ENCODE measurements around the gene MTMR2. TPM values are rescaled to one million over a fixed set of nuclear protein-coding genes. Genes with fewer than 3 reads are reported as not detected.
"Not testable (repeated sequence)": the region's sequence is repeated elsewhere in the genome, so short reads cannot be mapped to it uniquely, and the experiment has no call there.

The MTMR2 gene
- total RNA-seq, 2 experiments from 2014 or later, result 36.9 to 37.8 TPM

DNA sequence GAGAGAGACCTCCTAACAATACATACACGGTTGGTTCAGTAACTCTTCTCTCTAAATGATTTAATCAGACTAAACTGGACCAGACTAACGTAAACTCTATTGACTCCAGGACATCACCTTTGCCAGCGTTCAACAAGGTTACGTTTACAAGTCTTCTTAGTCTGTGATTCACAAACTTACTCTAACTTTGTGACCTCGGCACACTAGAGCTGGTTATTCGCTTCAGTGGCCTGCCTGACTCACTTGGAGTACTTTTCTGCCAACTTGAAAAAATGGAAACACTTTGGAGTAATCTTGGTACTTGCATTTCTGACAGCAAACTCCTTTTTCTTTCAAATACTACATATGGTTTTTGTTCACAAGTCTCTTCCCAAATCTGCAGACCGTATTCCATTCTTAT lies 26.2 kb downstream of the MTMR2 start:
- intact Hi-C loops (cut with micrococcal nuclease), result no loop called here
- Mint-ChIP-seq H3K36me3 (peaks cover 2% of the 10 kb centered on the region), H3K9me3 (no peaks in the 10 kb centered on the region), H3K27me3 (no peaks in the 10 kb centered on the region), H3K27ac (no peak overlapping the region), H3K4me1 (ENCODE audit: low read depth) (no peaks in the 10 kb centered on the region), H3K4me3 (no peak overlapping the region)
- DNase-seq, result no peak
- CTCF ChIA-PET, result no interaction called here
- POLR2A ChIA-PET, result no interaction called here

GRCh38 chr11:95895815-95896214 lies 28.1 kb downstream of the MTMR2 start:
- H3K4me1 Mint-ChIP-seq (ENCODE audit: low read depth), result no peaks in the 10 kb centered on the region
- CTCF ChIA-PET, result interaction anchor here (1.1 kb wide), 1 partner anchor 39 kb away, joined by 3 read pairs; no protein-coding TSS in a partner anchor
- POLR2A ChIA-PET, result no interaction called here
- no peaks in the 10 kb centered on the region for H3K27me3 Mint-ChIP-seq
- DNase-seq, result no peak
- H3K36me3 Mint-ChIP-seq, result peaks cover 2% of the 10 kb centered on the region
- H3K9me3 Mint-ChIP-seq, result no peaks in the 10 kb centered on the region
- no peak overlapping the region for H3K4me3 Mint-ChIP-seq
- no peak overlapping the region for H3K27ac Mint-ChIP-seq
- intact Hi-C loops (cut with micrococcal nuclease), result no loop called here

DNA sequence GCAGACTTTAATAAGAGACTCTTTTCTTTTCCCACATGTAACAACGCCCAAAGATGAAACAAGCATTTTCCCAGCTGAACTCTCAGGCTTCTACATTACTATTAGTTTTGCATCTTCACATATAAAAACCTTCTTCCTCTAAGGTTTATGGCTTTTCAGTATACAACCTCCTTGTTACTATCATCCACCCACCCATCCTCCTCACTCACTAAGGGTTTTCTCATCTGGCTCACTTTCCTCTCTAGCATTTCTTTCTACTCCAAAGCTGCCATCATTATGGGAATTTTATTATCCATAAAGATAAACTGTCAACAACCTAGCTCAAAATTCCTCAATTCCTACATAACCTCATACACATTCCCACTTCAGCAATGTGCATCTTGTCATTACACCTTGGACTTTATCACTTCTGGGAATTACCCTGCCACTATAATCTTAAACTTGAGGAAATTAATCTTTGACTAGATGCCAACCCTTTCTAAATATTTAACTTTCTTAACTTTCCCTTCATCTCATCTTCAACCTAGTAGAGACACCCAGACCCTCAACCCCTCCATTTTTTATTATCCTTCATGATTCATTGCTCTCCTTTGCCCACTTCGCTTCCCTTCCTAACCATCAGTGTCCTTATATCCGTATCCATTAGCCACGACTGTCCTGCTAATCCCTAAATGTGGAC lies 30.9 kb downstream of the MTMR2 start:
- Mint-ChIP-seq H3K27me3 (no peaks in the 10 kb centered on the region), H3K9me3 (no peaks in the 10 kb centered on the region), H3K4me1 (ENCODE audit: low read depth) (peaks cover 5% of the 10 kb centered on the region), H3K4me3 (no peak overlapping the region), H3K36me3 (peaks cover 2% of the 10 kb centered on the region), H3K27ac (no peak overlapping the region)
- ChIA-PET POLR2A (no interaction called here), CTCF (no interaction called here)
- no peak for DNase-seq
- intact Hi-C loops (cut with micrococcal nuclease), result no loop called here

- no peaks in the 10 kb centered on the region for H3K27me3 Mint-ChIP-seq
- intact Hi-C loops (cut with micrococcal nuclease), result no loop called here
Observed at GRCh38 chr11:95892492-95892891, 31.4 kb downstream of the MTMR2 start.

GRCh38 chr11:95891423-95892170 lies 32.3 kb downstream of the MTMR2 start:
- Mint-ChIP-seq H3K36me3 (peaks cover 13% of the 10 kb centered on the region), H3K9me3 (no peaks in the 10 kb centered on the region), H3K27ac (no peak overlapping the region), H3K4me1 (ENCODE audit: low read depth) (peaks cover 5% of the 10 kb centered on the region), H3K4me3 (no peak overlapping the region), H3K27me3 (no peaks in the 10 kb centered on the region)
- ChIA-PET CTCF (no interaction called here), POLR2A (no interaction called here)
- DNase-seq, result no peak
- intact Hi-C loops (cut with micrococcal nuclease), result no loop called here

More at GRCh38 chr11:95892492-95892891, 31.4 kb downstream of the MTMR2 start:
- H3K36me3 Mint-ChIP-seq, result peaks cover 6% of the 10 kb centered on the region
- no peak overlapping the region for H3K27ac Mint-ChIP-seq
- CTCF ChIA-PET, result no interaction called here
- H3K9me3 Mint-ChIP-seq, result no peaks in the 10 kb centered on the region
- peaks cover 5% of the 10 kb centered on the region for H3K4me1 Mint-ChIP-seq (ENCODE audit: low read depth)
- no peak overlapping the region for H3K4me3 Mint-ChIP-seq
- DNase-seq, result no peak
- POLR2A ChIA-PET, result no interaction called here

DNA sequence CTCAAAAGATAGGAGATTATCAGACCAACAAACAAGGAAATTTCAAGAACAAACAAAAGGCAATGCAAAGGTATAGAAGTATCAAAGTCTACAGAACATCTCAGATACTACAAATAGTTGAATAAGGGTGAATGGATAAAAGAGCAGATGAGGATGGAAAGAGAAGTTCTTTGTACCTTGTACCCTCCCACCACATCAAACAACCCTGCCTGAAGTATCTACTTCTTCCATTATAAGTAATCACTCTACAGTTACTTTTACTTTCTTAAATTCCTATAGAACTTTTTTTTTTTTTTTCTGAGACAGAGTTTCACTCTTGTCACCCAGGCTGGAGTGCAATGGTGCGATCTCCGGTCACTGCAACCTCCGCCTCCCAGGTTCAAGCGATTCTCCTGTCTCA lies 35.1 kb downstream of the MTMR2 start:
- Mint-ChIP-seq H3K9me3 (no peaks in the 10 kb centered on the region), H3K4me1 (ENCODE audit: low read depth) (peaks cover 5% of the 10 kb centered on the region), H3K27ac (no peak overlapping the region), H3K4me3 (no peak overlapping the region), H3K27me3 (no peaks in the 10 kb centered on the region), H3K36me3 (peaks cover 22% of the 10 kb centered on the region)
- ChIA-PET CTCF (no interaction called here), POLR2A (no interaction called here)
- intact Hi-C loops (cut with micrococcal nuclease), result no loop called here
- DNase-seq, result no peak

DNA sequence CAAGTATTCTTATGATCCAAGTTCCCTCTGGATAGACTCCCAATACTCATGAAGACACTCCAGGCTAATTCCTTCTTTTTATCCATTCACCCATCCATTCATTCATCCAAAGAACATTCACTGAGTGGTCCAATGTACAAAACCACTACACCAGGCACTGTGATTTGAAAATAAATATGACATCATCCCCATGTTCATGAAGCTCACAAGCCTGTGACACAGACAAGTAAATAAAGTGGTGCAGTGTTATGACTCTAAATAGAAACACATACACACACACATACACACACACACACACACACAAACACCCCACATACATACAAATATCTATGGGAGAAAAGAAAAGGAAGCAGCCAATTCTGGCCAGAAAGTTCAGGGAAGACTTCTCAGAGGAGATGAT lies 35.5 kb downstream of the MTMR2 start:
- Mint-ChIP-seq H3K4me3 (no peak overlapping the region), H3K9me3 (no peaks in the 10 kb centered on the region), H3K36me3 (peaks cover 22% of the 10 kb centered on the region), H3K27ac (no peak overlapping the region), H3K27me3 (no peaks in the 10 kb centered on the region), H3K4me1 (ENCODE audit: low read depth) (peaks cover 5% of the 10 kb centered on the region)
- POLR2A ChIA-PET, result no interaction called here
- CTCF ChIA-PET, result no interaction called here
- no peak for DNase-seq
- intact Hi-C loops (cut with micrococcal nuclease), result no loop called here

DNA sequence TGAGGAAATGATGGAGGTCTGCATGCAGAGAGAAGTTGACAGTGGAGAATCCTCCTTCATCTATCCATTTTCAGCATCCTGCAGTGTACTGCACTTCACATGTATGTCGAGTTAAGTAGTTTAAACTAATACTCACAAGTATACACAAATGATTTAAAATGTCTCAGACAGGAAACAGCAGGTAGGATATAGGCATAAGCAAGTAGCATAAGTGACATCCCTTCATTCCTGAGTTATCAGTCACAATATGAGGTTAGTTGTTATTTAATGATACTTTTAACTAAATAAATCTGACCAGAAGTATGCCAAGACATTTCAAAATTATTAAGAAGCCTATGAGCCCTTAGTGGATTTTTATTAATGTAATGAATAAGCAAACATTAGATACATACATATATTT lies 37.4 kb downstream of the MTMR2 start:
- Mint-ChIP-seq H3K4me1 (ENCODE audit: low read depth) (peaks cover 5% of the 10 kb centered on the region), H3K27me3 (no peaks in the 10 kb centered on the region), H3K36me3 (peaks cover 24% of the 10 kb centered on the region), H3K27ac (no peak overlapping the region), H3K4me3 (no peak overlapping the region), H3K9me3 (no peaks in the 10 kb centered on the region)
- no peak for DNase-seq
- POLR2A ChIA-PET, result no interaction called here
- CTCF ChIA-PET, result no interaction called here
- intact Hi-C loops (cut with micrococcal nuclease), result no loop called here

DNA sequence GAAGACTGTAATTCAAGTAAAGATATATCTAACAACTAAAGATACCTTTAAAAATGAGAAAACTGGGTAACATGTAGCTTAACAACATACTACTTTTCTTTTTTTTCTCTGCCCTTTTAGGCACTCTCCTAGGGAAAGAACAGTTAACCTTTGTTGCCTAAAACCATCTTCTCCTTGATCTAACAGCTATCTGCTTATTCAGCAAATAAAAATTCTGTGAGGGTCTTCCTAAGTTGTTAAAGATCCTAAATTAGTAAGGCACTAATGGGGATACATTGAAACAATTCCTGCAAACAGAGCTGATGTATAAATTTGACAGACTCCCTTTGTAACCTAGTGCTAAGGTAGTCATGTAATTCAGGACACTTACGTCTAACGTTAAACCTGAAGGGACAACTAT lies 39.1 kb downstream of the MTMR2 start:
- ChIA-PET CTCF (no interaction called here), POLR2A (no interaction called here)
- Mint-ChIP-seq H3K4me1 (ENCODE audit: low read depth) (peaks cover 5% of the 10 kb centered on the region), H3K27ac (no peak overlapping the region), H3K36me3 (peaks cover 24% of the 10 kb centered on the region), H3K27me3 (no peaks in the 10 kb centered on the region), H3K9me3 (no peaks in the 10 kb centered on the region), H3K4me3 (no peak overlapping the region)
- no peak for DNase-seq
- intact Hi-C loops (cut with micrococcal nuclease), result no loop called here

GRCh38 chr11:95884376-95884775 lies 39.5 kb downstream of the MTMR2 start:
- intact Hi-C loops (cut with micrococcal nuclease), result no loop called here
- peaks cover 24% of the 10 kb centered on the region for H3K36me3 Mint-ChIP-seq
- peaks cover 5% of the 10 kb centered on the region for H3K4me1 Mint-ChIP-seq (ENCODE audit: low read depth)
- POLR2A ChIA-PET, result no interaction called here
- no peak overlapping the region for H3K27ac Mint-ChIP-seq
- no peak overlapping the region for H3K4me3 Mint-ChIP-seq
- no peaks in the 10 kb centered on the region for H3K27me3 Mint-ChIP-seq
- no peaks in the 10 kb centered on the region for H3K9me3 Mint-ChIP-seq
- CTCF ChIA-PET, result no interaction called here
- no peak for DNase-seq

GRCh38 chr11:95883381-95883780 lies 40.5 kb downstream of the MTMR2 start:
- Mint-ChIP-seq H3K27me3 (no peaks in the 10 kb centered on the region), H3K4me1 (ENCODE audit: low read depth) (peaks cover under 1% of the 10 kb centered on the region), H3K27ac (no peak overlapping the region), H3K36me3 (peaks cover 24% of the 10 kb centered on the region), H3K9me3 (no peaks in the 10 kb centered on the region), H3K4me3 (no peak overlapping the region)
- ChIA-PET CTCF (no interaction called here), POLR2A (no interaction called here)
- intact Hi-C loops (cut with micrococcal nuclease), result no loop called here
- DNase-seq, result no peak

DNA sequence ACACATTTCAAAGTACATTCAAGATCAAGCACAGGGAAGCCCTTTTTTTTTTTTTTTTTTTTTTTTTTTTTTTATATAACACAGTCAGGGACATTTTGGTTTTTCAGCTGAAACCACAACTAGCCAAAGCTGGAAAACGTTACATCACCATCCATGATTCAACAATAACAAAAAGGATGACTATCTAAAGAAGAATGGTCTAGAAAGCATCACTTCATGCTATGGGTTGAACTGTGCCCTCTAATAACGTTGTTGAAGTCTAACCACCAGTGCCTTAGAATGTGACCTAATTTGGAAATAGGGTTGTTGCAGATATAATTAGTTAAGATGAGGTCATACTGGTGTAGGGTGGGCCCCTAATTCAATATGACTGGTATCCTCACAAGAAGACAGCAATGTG lies 46.6 kb downstream of the MTMR2 start:
- peak overlapping the region; percentile 12 for H3K27ac Mint-ChIP-seq
- intact Hi-C loops (cut with micrococcal nuclease), result loop anchor here (5.0 kb wide), 1 partner anchor 35 kb away; no protein-coding TSS in a partner anchor
- no peak for DNase-seq
- CTCF ChIA-PET, result interaction anchor here (1.0 kb wide), 1 partner anchor 810 kb away, joined by 3 read pairs; the partner anchor contains the start of gene SRSF8
- H3K27me3 Mint-ChIP-seq, result no peaks in the 10 kb centered on the region
- peaks cover 10% of the 10 kb centered on the region for H3K36me3 Mint-ChIP-seq
- peaks cover 2% of the 10 kb centered on the region for H3K9me3 Mint-ChIP-seq
- peaks cover 10% of the 10 kb centered on the region for H3K4me1 Mint-ChIP-seq (ENCODE audit: low read depth)
- H3K4me3 Mint-ChIP-seq, result no peak overlapping the region
- POLR2A ChIA-PET, result no interaction called here

- DNase-seq; CTCF ChIA-PET; H3K4me3 Mint-ChIP-seq; H3K36me3 Mint-ChIP-seq; H3K27me3 Mint-ChIP-seq; H3K27ac Mint-ChIP-seq; H3K4me1 Mint-ChIP-seq (ENCODE audit: low read depth); H3K9me3 Mint-ChIP-seq; POLR2A ChIA-PET; intact Hi-C loops (cut with micrococcal nuclease): not testable (repeated sequence)
Observed at GRCh38 chr11:95870877-95871276, 53.0 kb downstream of the MTMR2 start.
